Keratinocyte (primary cell): Measurements from ENCODE around the gene PRR36. TPM values are rescaled to one million over a fixed set of nuclear protein-coding genes. Genes with fewer than 3 reads are reported as not detected.

Experiments
- DNase-seq: peaks from one replicate; pipeline ENCODE4 v3.0.0-alpha.2; 2011; ENCODE audit warnings: low read depth, missing footprints, low spot score
- FAIRE-seq: peaks from 2 replicates; lab custom pipeline; 2011; peaks lifted over from hg19 to GRCh38; lab: Jason Lieb, UNC
- H2AFZ ChIP-seq: 2 replicates; pipeline ENCODE4 v1.6.0; 2012; ENCODE audit warnings: low read length, control low read depth, inconsistent platforms; ENCODE audit not compliant: control insufficient read depth
- H3K27ac ChIP-seq: 2 replicates; pipeline ENCODE4 v1.5.1; 2011; ENCODE audit warnings: low read length; ENCODE audit not compliant: control insufficient read depth, insufficient read depth
- H3K27me3 ChIP-seq: 3 replicates; pipeline ENCODE4 v1.6.0; 2011; ENCODE audit warnings: low read length; ENCODE audit not compliant: control insufficient read depth, insufficient read depth; ENCODE audit errors: extremely low read depth
- H3K36me3 ChIP-seq, 2 experiments: 2 replicates in 1 of 2; 3 replicates in 1 of 2; pipeline ENCODE4 v1.5.1; 2011; ENCODE audit warnings: low read length in 2 of 2, mild to moderate bottlenecking in 1 of 2; ENCODE audit not compliant: control insufficient read depth in 2 of 2, insufficient read depth in 2 of 2; ENCODE audit errors: extremely low read depth in 1 of 2
- H3K4me1 ChIP-seq: 3 replicates; pipeline ENCODE4 v1.5.1; 2011; ENCODE audit warnings: low read length; ENCODE audit not compliant: control insufficient read depth, insufficient read depth; ENCODE audit errors: extremely low read depth
- H3K4me2 ChIP-seq: 3 replicates; pipeline ENCODE4 v1.6.0; 2011; ENCODE audit warnings: low read depth, low read length; ENCODE audit not compliant: control insufficient read depth, insufficient read depth; ENCODE audit errors: extremely low read depth
- H3K4me3 ChIP-seq, 3 experiments: fragments of 200-600 bp in 1 of 3; sonication (generic) in 1 of 3; 2 replicates in 2 of 3; 3 replicates in 1 of 3; pipeline ENCODE4 v1.5.1; 2011 to 2016; ENCODE audit warnings: low read length in 3 of 3, mild to moderate bottlenecking in 3 of 3, control low read depth in 2 of 3, inconsistent platforms in 1 of 3, low read depth in 1 of 3, mixed read lengths in 1 of 3, mixed run types in 1 of 3, moderate library complexity in 1 of 3; ENCODE audit not compliant: control insufficient read depth in 2 of 3, insufficient read depth in 2 of 3; ENCODE audit errors: extremely low read depth in 1 of 3
- H3K79me2 ChIP-seq: 2 replicates; pipeline ENCODE4 v1.6.0; 2012; ENCODE audit warnings: low read length; ENCODE audit not compliant: control insufficient read depth, insufficient read depth
- H3K9ac ChIP-seq: 3 replicates; pipeline ENCODE4 v1.6.0; 2011; ENCODE audit warnings: low read length; ENCODE audit not compliant: control insufficient read depth, insufficient read depth; ENCODE audit errors: extremely low read depth
- H3K9me1 ChIP-seq: 3 replicates; pipeline ENCODE4 v1.6.0; 2011; ENCODE audit warnings: low read length; ENCODE audit not compliant: control insufficient read depth, insufficient read depth; ENCODE audit errors: extremely low read depth
- H3K9me3 ChIP-seq: 2 replicates; pipeline ENCODE4 v1.5.1; 2012; ENCODE audit warnings: low read depth, low read length; ENCODE audit not compliant: control insufficient read depth
- H4K20me1 ChIP-seq: 3 replicates; pipeline ENCODE4 v1.6.0; 2011; ENCODE audit warnings: low read length; ENCODE audit not compliant: control insufficient read depth, insufficient read depth; ENCODE audit errors: extremely low read depth
- EZH2 ChIP-seq: IDR thresholded peaks from one replicate; pipeline ENCODE4 v1.6.1; 2012; ENCODE audit warnings: inconsistent platforms, mild to moderate bottlenecking, low read length, moderate library complexity
- dilution Hi-C: fragments of 300-500 bp; cut with MboI; formaldehyde crosslinking; loops from one replicate; pipeline ENCODE4 v1.7.0; 2020; ENCODE audit warnings: low sequenced_read_pairs; ENCODE audit not compliant: extremely low pct_ligation_motif_present
- polyA plus RNA-seq, 5 experiments: library from polyadenylated mRNA; depleted of rRNA in 3 of 5; stranded (reverse) in 3 of 5; stranded (forward) in 1 of 5; unstranded in 1 of 5; fragments of >200 nt; gene quantifications; 1 replicate in 1 of 5; 2 replicates in 3 of 5; 3 replicates in 1 of 5; pipeline versions ENCODE4 v1.2.1 to v1.2.3, GENCODE V29; 2011 to 2012; ENCODE audit warnings: missing spikeins in 2 of 5, low read depth in 1 of 5, low replicate concordance in 1 of 5
- TF ChIP-seq, protein P1 (sequence below), 3 experiments: IDR thresholded peaks in 1 of 3; conservative IDR thresholded peaks in 1 of 3; optimal IDR thresholded peaks in 1 of 3; 2 replicates in 2 of 3; 3 replicates in 1 of 3; pipeline versions ENCODE3 to v1.5.1; 2011; ENCODE audit warnings: low read length in 3 of 3, mild to moderate bottlenecking in 3 of 3, moderate library complexity in 2 of 3, control low read depth in 1 of 3, inconsistent platforms in 1 of 3; ENCODE audit not compliant: insufficient read depth in 2 of 3; ENCODE audit errors: extremely low read depth in 1 of 3

Gene PRR36
- polyA plus RNA-seq, 1 donor (not counting 4 experiments of a cell fraction or from before 2014, with no cell fraction given) = not detected

DNA sequence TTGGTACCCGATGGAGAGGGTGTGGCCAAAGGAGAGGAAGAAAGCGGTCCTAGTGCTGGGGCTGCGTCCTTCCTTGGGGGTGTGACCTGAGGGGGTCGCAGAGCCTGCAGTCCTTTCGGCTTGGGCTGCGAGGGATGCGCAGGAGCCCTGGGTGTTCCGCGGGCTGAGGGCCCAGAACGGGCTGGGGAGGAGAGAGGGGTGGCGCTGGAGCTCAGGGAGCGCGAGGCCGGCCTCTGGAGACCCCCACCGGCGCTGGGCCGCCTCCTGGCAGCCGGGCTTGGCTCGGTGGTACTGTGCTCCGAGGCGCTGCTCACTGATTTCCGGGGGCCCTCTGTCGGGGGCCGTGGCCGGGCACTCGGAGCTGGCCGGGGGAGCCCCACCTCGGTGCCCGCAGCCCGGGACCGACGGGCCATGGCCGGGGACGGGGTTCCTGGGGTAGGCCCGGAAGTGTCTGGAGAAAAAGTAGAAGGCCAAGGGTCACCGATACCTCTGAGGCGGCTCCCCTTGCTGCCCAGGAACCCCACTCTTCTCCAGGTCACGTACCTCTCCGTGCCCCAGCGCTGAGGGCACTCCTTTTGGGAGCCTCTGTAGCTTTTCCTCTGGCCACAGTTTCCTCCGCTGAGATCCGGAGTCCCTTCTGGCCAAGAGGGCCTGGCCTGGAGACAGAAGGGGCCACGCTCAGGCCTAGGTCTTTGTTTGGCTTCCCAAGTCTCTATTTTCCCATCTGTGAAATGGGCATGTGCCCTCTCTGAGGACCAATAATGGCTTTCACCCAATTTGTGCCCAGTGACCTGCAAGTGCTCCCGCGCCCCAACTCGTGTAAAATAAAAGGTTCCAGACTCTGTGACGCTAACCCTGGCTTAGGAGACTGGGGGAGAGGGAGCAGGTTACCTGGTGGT, 1.6 kb downstream of the PRR36 start:
- H2AFZ ChIP-seq = no peak overlapping the region
- DNase-seq (no peak), FAIRE-seq (no peak)
- peaks cover 17% of the 10 kb centered on the region for H3K4me1 ChIP-seq
- H3K27me3 ChIP-seq = peaks cover 38% of the 10 kb centered on the region
- TF ChIP-seq, protein P1, sequence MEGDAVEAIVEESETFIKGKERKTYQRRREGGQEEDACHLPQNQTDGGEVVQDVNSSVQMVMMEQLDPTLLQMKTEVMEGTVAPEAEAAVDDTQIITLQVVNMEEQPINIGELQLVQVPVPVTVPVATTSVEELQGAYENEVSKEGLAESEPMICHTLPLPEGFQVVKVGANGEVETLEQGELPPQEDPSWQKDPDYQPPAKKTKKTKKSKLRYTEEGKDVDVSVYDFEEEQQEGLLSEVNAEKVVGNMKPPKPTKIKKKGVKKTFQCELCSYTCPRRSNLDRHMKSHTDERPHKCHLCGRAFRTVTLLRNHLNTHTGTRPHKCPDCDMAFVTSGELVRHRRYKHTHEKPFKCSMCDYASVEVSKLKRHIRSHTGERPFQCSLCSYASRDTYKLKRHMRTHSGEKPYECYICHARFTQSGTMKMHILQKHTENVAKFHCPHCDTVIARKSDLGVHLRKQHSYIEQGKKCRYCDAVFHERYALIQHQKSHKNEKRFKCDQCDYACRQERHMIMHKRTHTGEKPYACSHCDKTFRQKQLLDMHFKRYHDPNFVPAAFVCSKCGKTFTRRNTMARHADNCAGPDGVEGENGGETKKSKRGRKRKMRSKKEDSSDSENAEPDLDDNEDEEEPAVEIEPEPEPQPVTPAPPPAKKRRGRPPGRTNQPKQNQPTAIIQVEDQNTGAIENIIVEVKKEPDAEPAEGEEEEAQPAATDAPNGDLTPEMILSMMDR (optimal IDR thresholded peaks at IDR 0.05 in 1 of 3, IDR thresholded peaks at IDR 0.05 in 1 of 3, conservative IDR thresholded peaks at IDR 0.05 in 1 of 3; ENCODE audit: extremely low read depth in 1 of 3, insufficient read depth in 2 of 3, low read length in 3 of 3) = no peak
- no peak for TF ChIP-seq EZH2
- peak overlapping the region; percentile 32 for H3K4me2 ChIP-seq
- no peak overlapping the region for H3K9ac ChIP-seq
- H3K27ac ChIP-seq = no peak overlapping the region
- H3K36me3 ChIP-seq = no peaks in the 10 kb centered on the region
- peaks cover 2% of the 10 kb centered on the region for H4K20me1 ChIP-seq
- dilution Hi-C loops = no loop called here
- H3K9me1 ChIP-seq = no peaks in the 10 kb centered on the region
- H3K9me3 ChIP-seq = no peaks in the 10 kb centered on the region
- H3K4me3 ChIP-seq = no peak overlapping the region
- no peaks in the 10 kb centered on the region for H3K79me2 ChIP-seq

DNA sequence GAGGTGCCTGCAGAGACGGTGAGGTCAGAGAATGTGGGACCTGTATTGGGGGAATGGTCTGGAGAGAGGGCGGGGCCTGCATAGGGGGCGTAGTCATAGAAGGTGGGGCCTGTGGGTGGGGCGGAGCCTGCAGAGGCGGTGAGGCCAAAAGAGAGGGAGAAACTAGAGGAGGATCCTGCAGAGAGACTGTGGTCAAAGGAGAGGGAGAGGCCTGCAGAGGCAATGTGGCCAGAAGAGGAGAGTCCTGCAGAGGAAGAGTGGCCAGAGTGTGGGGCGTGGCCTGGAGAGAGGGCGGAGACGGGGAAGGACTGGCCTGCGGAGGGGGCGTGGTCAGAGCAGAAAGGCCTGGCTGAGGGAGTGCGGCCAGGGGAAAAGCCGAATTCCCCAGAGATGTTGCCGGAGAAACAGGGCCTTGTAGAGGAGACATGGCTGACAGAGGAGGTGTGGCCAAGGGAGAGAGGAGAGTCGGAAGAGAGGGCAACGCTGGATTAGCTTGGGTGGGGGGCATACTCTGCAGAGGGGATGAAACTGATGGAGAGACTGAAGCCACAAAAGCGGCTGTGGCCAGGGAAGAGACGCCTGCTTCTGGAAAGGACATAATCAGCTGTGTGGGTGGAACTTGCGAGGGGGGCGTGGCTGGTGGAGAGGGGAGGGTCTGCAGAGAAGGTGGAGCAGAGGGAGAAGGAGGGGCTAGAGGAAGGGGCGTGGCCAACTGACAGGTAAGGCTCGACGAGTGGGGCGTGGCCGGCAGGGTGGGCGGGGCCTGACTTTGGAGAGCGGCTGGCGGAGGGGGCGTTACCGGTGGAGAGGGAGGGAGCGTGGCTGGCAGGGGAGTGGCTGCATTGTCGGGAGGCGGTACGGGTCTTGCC, 2.5 kb downstream of the PRR36 start:
- no peaks in the 10 kb centered on the region for H3K36me3 ChIP-seq
- H3K4me1 ChIP-seq = peaks cover 18% of the 10 kb centered on the region
- H3K4me3 ChIP-seq = peak overlapping the region; percentile 19 to 62 (median 53)
- H3K27me3 ChIP-seq = peaks cover 38% of the 10 kb centered on the region
- no peaks in the 10 kb centered on the region for H3K79me2 ChIP-seq
- no peak for TF ChIP-seq EZH2
- TF ChIP-seq, protein P1 (optimal IDR thresholded peaks at IDR 0.05 in 1 of 3, IDR thresholded peaks at IDR 0.05 in 1 of 3, conservative IDR thresholded peaks at IDR 0.05 in 1 of 3; ENCODE audit: extremely low read depth in 1 of 3, insufficient read depth in 2 of 3, low read length in 3 of 3) = no peak
- peak overlapping the region; percentile 43 for H3K9ac ChIP-seq
- H3K9me1 ChIP-seq = no peaks in the 10 kb centered on the region
- H2AFZ ChIP-seq = peak overlapping the region; percentile 90
- peak; percentile 93 for DNase-seq
- H3K27ac ChIP-seq = peak overlapping the region; percentile 73
- H4K20me1 ChIP-seq = peaks cover 2% of the 10 kb centered on the region
- H3K4me2 ChIP-seq = peak overlapping the region; percentile 89
- H3K9me3 ChIP-seq = no peaks in the 10 kb centered on the region
- dilution Hi-C loops = no loop called here
- peak; percentile 64 for FAIRE-seq
